ENCODE data around the gene RAMP2.
"Not testable (repeated sequence)": the region's sequence is repeated elsewhere in the genome, so short reads cannot be mapped to it uniquely, and the experiment has no call there.

RAMP2 gene

DNA sequence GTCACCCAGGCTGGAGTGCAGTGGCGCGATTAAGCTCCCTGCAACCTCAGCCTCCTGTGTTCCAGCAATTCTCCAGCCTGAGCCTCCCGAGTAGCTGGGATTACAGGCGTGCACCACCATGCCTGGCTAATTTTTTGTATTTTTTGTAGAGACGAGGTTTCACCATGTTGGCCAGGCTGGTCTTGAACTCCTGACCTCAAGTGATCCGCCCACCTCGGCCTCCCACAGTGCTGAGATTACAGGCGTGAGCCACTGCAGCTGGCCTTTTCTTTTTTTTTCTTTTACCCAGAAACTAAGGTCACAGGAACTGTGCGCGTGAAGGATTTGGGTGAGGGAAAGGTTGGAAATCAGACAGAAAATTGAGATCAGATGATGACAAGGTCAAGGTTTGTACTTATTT lies 8.9 kb downstream of the RAMP2 start:
- DNase-seq, result not testable (repeated sequence)

DNA sequence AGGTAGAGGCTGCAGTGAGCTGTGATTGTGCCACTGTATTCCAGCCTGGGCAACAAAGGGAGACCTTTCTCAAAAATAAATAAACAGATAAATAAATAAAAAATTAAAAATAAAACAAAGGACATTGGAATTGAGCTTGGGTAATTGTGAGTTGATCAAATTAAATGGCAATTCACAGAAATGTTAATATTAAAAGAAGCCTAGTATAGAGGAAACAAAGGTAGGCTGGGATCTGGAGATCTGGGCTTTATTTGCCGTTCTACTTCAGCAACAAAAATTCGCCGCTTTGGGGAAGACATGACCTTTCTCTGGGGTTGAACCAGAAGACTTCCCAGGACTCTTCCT lies 11.9 kb downstream of the RAMP2 start:
- no peak for DNase-seq

DNA sequence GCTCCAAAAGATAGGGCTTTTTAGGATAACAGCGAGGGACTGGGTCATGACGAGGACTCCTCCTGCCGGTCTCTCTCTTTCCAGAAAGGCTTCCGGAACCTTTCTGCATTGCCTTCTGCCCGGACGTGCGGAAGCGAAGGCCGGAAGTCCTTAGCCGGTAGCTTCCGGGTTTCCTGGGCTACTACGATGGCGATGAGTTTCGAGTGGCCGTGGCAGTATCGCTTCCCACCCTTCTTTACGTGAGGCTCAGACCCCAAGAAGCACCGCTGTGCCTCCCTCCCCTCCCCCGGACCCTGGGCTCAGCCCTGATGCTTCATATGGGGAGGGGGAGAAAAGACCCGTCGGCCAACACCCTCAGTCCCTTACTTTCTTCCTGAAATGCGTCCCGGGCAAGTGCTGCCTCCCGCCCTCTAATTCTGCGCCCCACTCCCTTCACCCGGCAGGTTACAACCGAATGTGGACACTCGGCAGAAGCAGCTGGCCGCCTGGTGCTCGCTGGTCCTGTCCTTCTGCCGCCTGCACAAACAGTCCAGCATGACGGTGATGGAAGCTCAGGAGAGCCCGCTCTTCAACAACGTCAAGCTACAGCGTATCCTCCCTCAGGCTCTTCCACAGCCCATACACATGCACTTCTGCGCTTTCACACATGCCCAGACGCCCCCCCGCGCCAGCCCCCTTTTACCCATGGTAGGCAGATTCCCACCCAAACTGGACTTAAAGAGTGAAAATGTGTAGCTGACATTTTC lies 12.4 kb downstream of the RAMP2 start, which contains the start of gene VPS25:
Gene VPS25 (plus strand): TSS at position 160 of the 746 bp plus-strand sequence. CDS start 27 bp downstream, at position 187.
- DNase-seq, result peak; percentile 84

DNA sequence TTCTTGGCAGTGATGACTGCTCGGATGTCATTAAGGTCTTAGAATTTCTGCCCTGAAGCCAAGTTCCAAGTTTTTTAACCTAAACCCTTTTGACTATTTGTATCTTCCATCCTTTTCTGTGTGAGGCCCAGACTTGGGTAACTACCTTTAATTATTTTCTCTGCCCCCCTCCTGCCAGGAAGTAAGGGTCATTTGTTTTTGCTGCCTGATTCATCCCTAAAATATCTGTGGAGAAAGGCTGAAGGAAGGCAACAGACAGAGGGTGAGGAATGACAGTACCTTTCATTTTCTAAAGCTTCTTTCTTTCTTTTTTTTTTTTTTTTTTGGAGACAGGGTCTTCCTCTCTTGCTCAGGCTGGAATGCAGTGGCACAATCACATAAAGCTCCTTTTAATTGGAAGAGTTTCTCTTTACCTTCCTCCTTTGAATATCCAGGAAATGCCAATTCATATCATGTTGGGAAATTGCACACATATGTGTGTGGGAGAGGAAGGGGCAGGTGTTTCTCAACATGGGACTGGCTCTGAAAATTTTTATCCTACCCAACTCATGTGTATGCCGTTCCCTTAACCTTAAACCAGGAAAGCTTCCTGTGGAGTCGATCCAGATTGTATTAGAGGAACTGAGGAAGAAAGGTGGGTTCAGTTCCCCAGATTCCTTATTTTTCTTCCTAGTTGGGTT lies 13.2 kb downstream of the RAMP2 start:
- DNase-seq, result peak; percentile 50

GRCh38 chr17:42775534-42776098 lies 14.6 kb downstream of the RAMP2 start:
- DNase-seq, result peak; percentile 60

GRCh38 chr17:42778570-42778969 lies 17.5 kb downstream of the RAMP2 start:
- no peak for DNase-seq

DNA sequence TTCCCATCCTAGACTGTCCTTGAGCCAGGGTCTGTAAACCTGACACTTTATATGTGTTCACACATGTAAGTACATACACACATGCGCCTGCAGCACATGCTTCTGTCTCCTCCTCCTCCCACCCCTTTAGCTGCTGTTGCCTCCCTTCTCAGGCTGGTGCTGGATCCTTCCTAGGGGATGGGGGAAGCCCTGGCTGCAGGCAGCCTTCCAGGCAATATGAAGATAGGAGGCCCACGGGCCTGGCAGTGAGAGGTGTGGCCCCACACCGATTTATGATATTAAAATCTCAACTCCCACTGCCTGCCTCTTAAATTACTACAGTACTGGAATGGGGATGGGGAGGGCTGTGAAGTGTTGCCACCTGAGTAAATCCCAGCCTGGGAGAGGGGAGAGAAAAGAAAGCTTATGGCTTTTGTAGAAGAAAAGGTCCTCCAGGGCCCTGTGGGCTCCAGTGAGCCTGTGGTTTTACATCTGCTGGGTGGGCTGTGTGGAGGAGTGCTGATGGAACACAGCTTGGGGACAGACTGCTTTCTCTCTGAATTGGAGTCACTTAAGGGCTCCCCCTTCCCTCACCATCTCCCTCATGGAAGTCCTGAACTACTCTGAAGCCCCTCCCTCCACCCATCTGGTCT lies 18.4 kb downstream of the RAMP2 start:
- DNase-seq, result no peak

DNA sequence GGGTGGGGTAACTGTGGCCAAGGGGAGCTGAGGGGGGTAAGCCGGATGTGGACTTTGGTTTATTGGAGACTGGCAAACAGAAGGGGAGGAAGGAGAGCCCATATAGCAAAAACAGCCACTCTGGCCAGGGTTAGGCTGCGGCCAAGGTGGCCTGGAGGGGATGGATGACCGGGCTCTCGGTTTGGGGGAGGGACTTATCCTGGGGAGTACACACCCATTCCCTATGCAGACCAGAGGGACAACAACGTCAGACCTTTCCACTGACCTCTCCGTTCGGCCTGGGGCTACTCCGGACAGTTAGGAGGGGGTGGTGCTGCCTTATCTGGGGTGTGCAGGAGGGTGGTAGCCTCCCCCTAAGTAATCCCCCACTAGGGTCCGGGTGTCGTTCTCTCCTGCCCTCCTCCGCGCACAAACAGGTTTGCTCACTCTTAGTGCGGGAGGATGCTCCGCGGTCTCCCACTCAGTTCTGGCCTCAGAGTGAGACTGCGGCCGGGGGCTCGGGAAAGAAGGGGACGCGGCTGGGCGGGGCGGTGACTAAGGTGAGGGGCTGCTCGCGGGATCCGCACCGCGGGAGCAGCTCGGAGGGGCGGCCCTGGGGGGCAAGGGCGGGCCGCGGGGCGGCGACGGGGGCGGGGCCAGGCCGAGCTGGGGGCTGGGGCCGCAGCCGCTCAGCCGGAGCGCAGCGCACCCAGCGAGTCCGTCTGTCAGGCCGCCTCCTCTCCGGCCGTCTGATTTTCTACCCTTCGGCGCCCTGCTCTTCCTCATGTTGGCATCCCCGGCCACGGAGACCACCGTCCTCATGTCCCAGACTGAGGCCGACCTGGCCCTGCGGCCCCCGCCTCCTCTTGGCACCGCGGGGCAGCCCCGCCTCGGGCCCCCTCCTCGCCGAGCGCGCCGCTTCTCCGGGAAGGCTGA lies 19.2 kb downstream of the RAMP2 start, which contains the start of gene WNK4:
Gene WNK4 (plus strand): TSS at position 675 of the 915 bp plus-strand sequence. CDS start 89 bp downstream, at position 764.
- DNase-seq, result peak; percentile 49

DNA sequence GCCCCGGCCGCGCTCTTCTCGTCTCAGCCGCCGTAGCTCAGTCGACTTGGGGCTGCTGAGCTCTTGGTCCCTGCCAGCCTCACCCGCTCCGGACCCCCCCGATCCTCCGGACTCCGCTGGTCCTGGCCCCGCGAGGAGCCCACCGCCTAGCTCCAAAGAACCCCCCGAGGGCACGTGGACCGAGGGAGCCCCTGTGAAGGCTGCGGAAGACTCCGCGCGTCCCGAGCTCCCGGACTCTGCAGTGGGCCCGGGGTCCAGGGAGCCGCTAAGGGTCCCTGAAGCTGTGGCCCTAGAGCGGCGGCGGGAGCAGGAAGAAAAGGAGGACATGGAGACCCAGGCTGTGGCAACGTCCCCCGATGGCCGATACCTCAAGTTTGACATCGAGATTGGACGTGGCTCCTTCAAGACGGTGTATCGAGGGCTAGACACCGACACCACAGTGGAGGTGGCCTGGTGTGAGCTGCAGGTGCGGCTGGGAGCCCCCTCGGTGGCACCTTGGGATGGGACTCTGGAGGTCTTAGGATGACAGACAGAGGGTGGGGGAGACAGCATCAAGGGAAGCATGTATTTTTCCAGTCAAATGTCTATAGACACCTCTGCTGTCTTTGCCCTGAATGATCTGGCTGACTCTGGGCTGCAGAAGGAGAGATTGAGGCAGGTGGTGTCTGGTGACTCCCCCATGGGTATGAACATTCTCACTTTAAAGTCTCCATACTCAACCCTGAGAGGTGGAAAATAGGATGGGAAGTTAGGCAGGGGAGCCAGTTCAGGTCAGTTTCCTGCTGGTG lies 20.0 kb downstream of the RAMP2 start:
- DNase-seq, result no peak

- no peak for DNase-seq
Measured at GRCh38 chr17:42781639-42782165, 20.7 kb downstream of the RAMP2 start.

DNA sequence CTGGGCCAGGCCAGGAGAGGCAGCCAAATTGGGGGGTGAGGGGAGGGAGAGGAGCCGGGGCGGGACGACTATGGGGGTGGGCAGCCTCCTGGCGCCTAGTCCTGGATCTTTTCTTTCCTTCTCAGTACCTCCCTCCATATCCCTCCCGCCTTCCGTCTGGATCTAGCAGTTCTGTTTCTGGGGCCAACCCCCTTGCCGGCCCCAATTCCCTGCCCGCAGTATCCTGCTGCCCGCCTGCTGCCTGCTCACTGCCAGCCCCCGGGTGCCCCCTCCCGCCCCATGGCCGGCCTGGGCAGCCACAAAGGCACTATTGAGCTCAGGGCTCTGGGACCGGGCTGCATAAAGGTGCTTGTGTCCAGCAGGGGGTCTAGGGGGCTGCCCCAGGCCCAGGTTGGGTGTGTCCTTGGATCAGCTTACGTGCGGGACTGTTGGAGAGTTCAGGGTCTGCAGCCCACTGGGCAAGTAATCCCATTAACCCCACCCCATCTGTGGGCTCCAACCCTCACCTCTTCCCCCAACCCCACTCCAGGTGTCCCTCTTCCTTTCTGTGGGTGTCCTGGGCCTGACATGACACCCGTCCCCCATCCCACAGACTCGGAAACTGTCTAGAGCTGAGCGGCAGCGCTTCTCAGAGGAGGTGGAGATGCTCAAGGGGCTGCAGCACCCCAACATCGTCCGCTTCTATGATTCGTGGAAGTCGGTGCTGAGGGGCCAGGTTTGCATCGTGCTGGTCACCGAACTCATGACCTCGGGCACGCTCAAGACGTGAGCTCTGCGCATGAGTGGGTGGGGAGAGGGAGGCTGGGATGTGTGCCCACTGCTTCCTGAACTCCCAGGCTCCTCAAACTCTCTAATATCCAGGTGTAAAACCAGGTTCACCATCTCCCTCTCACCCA lies 21.4 kb downstream of the RAMP2 start:
- peak; percentile 31 for DNase-seq

GRCh38 chr17:42783062-42783790 lies 22.2 kb downstream of the RAMP2 start:
- peak; percentile 86 for DNase-seq

DNA sequence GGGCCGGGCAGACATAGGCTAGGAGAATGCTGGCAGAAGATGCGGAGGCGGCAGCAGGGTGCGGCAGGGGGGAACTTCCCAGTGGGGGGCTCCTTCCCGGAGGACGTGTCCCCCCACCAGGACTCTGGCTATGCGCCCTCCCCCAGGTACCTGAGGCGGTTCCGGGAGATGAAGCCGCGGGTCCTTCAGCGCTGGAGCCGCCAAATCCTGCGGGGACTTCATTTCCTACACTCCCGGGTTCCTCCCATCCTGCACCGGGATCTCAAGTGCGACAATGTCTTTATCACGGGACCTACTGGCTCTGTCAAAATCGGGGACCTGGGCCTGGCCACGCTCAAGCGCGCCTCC lies 22.7 kb downstream of the RAMP2 start:
- no peak for DNase-seq

GRCh38 chr17:42784409-42784808 lies 23.4 kb downstream of the RAMP2 start:
- no peak for DNase-seq

GRCh38 chr17:42784811-42785592 lies 24.0 kb downstream of the RAMP2 start:
- no peak for DNase-seq

DNA sequence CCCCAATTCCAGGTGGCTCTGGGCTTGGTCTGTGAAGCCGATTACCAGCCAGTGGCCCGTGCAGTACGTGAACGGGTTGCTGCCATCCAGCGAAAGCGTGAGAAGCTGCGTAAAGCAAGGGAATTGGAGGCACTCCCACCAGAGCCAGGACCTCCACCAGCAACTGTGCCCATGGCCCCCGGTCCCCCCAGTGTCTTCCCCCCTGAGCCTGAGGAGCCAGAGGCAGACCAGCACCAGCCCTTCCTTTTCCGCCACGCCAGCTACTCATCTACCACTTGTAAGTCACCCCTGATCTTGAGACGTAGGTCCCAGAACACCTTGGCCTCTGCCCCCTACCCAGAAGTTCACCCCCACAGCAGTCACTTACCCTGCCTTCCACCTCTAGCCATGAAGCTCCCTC lies 26.2 kb downstream of the RAMP2 start:
- DNase-seq, result no peak

DNA sequence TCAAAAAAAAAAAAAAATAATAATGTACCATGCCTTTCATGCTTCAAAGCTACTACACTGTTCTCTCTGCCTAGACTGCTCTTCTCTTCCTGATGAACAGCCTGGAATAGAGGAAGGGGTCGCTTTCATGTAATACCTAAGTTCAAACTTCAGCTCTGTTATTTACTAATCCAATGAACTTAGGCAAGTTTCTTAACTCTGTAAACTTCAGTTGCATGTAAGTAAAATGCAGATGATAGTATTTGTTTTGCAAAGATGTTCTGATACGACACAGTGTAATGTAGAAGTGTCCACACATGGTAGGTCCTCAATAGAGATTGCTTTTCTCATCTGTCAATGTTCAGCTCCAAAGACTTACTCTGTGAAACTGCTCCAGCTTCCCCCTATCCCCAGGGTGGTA lies 30.9 kb downstream of the RAMP2 start:
- no peak for DNase-seq

DNA sequence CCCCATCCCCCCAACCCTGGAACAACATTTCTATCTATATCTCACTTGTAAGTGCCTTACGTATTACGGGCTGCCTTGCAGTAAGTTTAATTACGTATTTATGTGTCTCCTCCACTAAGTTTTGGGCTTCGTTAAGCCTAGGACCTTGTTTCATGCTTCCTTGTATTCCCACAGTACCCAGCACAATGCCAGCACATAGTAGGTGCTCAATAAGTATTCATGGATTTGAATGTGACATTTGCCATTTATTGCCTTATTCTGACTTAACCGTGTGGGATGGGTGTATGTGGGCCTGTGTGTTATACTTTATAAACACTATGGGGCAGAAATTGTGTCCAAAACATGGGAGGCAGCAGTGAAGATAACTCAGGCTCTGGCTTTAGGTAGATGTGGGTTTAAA lies 31.5 kb downstream of the RAMP2 start:
- DNase-seq, result no peak

- DNase-seq, result no peak
Measured at GRCh38 chr17:42795061-42795460, 34.0 kb downstream of the RAMP2 start.

All from fibroblast of upper back skin (primary cell).